HepG2 (cell line): ENCODE data around the gene MALRD1.

Experiments used
- CREBL2 ChIP-seq: sonication (generic); formaldehyde crosslinking; IDR thresholded peaks from 2 replicates; pipeline ENCODE4 v1.8.1; 2023; ENCODE audit warnings: missing genetic modification reagents, mild to moderate bottlenecking, borderline replicate concordance
- EZH2 ChIP-seq: conservative IDR thresholded peaks from 2 replicates; pipeline ENCODE4 v1.6.1; 2012; ENCODE audit warnings: mild to moderate bottlenecking, low read depth, low read length, moderate library complexity
- GLMP ChIP-seq: sonication (generic); formaldehyde crosslinking; IDR thresholded peaks from 2 replicates; pipeline ENCODE4 v1.9.0; 2021; ENCODE audit warnings: missing genetic modification reagents, mild to moderate bottlenecking, borderline replicate concordance
- MYNN ChIP-seq: sonication (generic); formaldehyde crosslinking; IDR thresholded peaks from 2 replicates; pipeline ENCODE4 v1.4.0; 2020; ENCODE audit warnings: mild to moderate bottlenecking, low read depth, missing genetic modification reagents
- NFYB ChIP-seq: sonication (generic); formaldehyde crosslinking; IDR thresholded peaks from 2 replicates; pipeline ENCODE4 v1.4.0; 2020; ENCODE audit warnings: missing genetic modification reagents
- POLR2A ChIP-seq, 2 experiments: IDR thresholded peaks; 2 replicates each; pipeline ENCODE4 v1.6.1; 2011; ENCODE audit warnings: low read depth in 2 of 2, low read length in 2 of 2, mild to moderate bottlenecking in 1 of 2, moderate library complexity in 1 of 2; ENCODE audit not compliant: insufficient read depth in 1 of 2
- REST ChIP-seq, 2 experiments: IDR thresholded peaks; 2 replicates each; pipeline ENCODE4 v1.6.1; 2011 to 2012; ENCODE audit warnings: low read length in 2 of 2, borderline replicate concordance in 1 of 2, low read depth in 1 of 2, mild to moderate bottlenecking in 1 of 2, moderate library complexity in 1 of 2
- TCF7 ChIP-seq: sonication (generic); IDR thresholded peaks from 2 replicates; pipeline ENCODE4 v1.6.1; 2016; ENCODE audit warnings: antibody characterized with exemption, low read depth
- ZBTB21 ChIP-seq: sonication (generic); formaldehyde crosslinking; IDR thresholded peaks from 2 replicates; pipeline ENCODE4 v1.4.0; 2020; ENCODE audit warnings: missing genetic modification reagents
- ZNF335 ChIP-seq: sonication (generic); formaldehyde crosslinking; IDR thresholded peaks from 2 replicates; pipeline ENCODE4 v1.4.0; 2020; ENCODE audit warnings: missing genetic modification reagents

- TF ChIP-seq ZBTB21 (CRISPR knock-in tag) (no peak), POLR2A (IDR thresholded peaks at IDR 0.05; ENCODE audit: insufficient read depth in 1 of 2, low read depth in 2 of 2, low read length in 2 of 2) (no peak), ZNF335 (CRISPR knock-in tag) (no peak), EZH2 (no peak), MYNN (no peak), CREBL2 (no peak), NFYB (CRISPR knock-in tag) (no peak), GLMP (CRISPR knock-in tag) (no peak), REST (IDR thresholded peaks at IDR 0.05; ENCODE audit: borderline replicate concordance in 1 of 2, low read depth in 1 of 2, low read length in 2 of 2) (no peak), TCF7 (no peak)
Observed at GRCh38 chr10:19158870-19159269, 110.3 kb downstream of the MALRD1 start.
